ENCODE measurements around the gene SPAG16.

GRCh38 chr2:214184461-214184860, 900.2 kb downstream of the SPAG16 start:
- TF ChIP-seq CTCF (IDR thresholded peaks at IDR 0.05) (no peak), POLR2A (IDR thresholded peaks at IDR 0.05) (no peak), EP300 (IDR thresholded peaks at IDR 0.05) (no peak)

All from tibial nerve (tissue), 4 donors.